ENCODE results near the gene KNCN.

The KNCN gene

GRCh38 chr1:46551597-46552095 is at the start of gene KNCN:
TSS of gene KNCN (minus strand) at chr1:46551647. CDS start at chr1:46551215, 432 bp downstream.
- no peak for DNase-seq

- DNase-seq: no peak
These were observed 47.9 kb upstream of the KNCN start for GRCh38 chr1:46599059-46599970.

- DNase-seq: no peak
These were observed 45.4 kb upstream of the KNCN start for GRCh38 chr1:46596846-46597245.

GRCh38 chr1:46596036-46596435 is 44.6 kb upstream of the KNCN start:
- DNase-seq: no peak

GRCh38 chr1:46595127-46595526 is 43.7 kb upstream of the KNCN start:
- no peak for DNase-seq

- no peak for DNase-seq
These were observed 42.6 kb upstream of the KNCN start for GRCh38 chr1:46594063-46594462.

- no peak for DNase-seq
These were observed 41.4 kb upstream of the KNCN start for GRCh38 chr1:46592823-46593222.

- no peak for DNase-seq
These were observed 38.1 kb upstream of the KNCN start for GRCh38 chr1:46589529-46589928.

GRCh38 chr1:46587069-46587468 is 35.6 kb upstream of the KNCN start:
- no peak for DNase-seq

GRCh38 chr1:46585312-46585938 is 34.0 kb upstream of the KNCN start:
- DNase-seq: no peak

- no peak for DNase-seq
These were observed 32.0 kb upstream of the KNCN start for GRCh38 chr1:46583494-46583893.

GRCh38 chr1:46582972-46583371 is 31.5 kb upstream of the KNCN start:
- DNase-seq: no peak

GRCh38 chr1:46581681-46582455 is 30.4 kb upstream of the KNCN start:
- no peak for DNase-seq

- DNase-seq: no peak
These were observed 28.9 kb upstream of the KNCN start for GRCh38 chr1:46580140-46580903.

- no peak for DNase-seq
These were observed 26.2 kb upstream of the KNCN start for GRCh38 chr1:46577671-46578070.

GRCh38 chr1:46576596-46576995 is 25.1 kb upstream of the KNCN start:
- no peak for DNase-seq

- no peak for DNase-seq
These were observed 24.3 kb upstream of the KNCN start for GRCh38 chr1:46575778-46576177.

GRCh38 chr1:46575300-46575699 is 23.9 kb upstream of the KNCN start:
- DNase-seq: no peak

- DNase-seq: no peak
These were observed 20.3 kb upstream of the KNCN start for GRCh38 chr1:46571691-46572225.

- DNase-seq: no peak
These were observed 18.7 kb upstream of the KNCN start for GRCh38 chr1:46569884-46570725.

- DNase-seq: no peak
These were observed 17.7 kb upstream of the KNCN start for GRCh38 chr1:46569116-46569515.
